ENCODE measurements around the gene TMEFF2.
"Not testable (repeated sequence)": the region's sequence is repeated elsewhere in the genome, so short reads cannot be mapped to it uniquely, and the experiment has no call there.

TMEFF2 gene

DNA sequence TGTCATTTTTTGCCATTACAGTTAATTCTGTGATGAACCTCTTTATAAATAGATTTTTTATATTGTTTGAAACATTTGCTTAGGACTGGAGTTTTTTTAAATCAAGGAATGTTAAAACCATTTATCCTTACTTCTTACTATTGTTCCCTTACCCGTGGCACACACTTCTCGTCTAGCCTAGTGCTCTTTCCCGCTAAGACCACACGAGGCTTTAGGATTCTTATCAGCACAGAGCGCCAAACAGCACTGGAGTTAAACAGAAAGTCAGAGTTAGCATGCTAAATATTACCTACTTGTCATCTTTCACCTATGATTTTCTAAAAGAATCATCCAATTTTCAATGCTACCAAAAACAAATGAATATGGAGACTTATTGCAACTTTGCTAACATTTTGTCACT is 112.6 kb downstream of the TMEFF2 start:
- Mint-ChIP-seq H3K4me1 (ENCODE audit: low read depth) (no peaks in the 10 kb centered on the region), H3K4me3 (no peak overlapping the region), H3K27me3 (ENCODE audit: low read depth) (peaks cover 3% of the 10 kb centered on the region), H3K27ac (no peak overlapping the region), H3K9me3 (no peaks in the 10 kb centered on the region), H3K36me3 (ENCODE audit: low read depth) (no peaks in the 10 kb centered on the region)

DNA sequence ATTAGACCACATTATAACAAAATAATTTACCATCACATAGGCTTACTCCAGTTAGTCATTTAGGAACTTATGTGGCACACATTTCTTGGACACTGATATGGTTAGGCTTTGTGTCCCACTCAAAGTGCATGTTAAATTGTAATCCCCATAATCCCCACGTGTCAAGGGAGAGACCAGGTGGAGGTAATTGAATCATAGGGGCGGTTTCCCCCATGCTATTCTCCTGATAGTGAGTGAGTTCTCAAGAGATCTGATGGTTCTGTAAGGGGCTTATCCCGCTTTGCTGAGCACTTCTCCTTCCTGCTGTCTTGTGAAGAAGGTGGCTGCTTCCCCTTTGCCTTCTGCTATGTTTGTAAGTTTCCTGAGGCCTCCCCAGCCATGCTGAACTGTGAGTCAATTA is 114.6 kb downstream of the TMEFF2 start:
- H3K27ac Mint-ChIP-seq; H3K4me3 Mint-ChIP-seq; H3K4me1 Mint-ChIP-seq (ENCODE audit: low read depth); H3K36me3 Mint-ChIP-seq (ENCODE audit: low read depth); H3K9me3 Mint-ChIP-seq: not testable (repeated sequence)
- H3K27me3 Mint-ChIP-seq (ENCODE audit: low read depth), result peaks cover 15% of the 10 kb centered on the region

DNA sequence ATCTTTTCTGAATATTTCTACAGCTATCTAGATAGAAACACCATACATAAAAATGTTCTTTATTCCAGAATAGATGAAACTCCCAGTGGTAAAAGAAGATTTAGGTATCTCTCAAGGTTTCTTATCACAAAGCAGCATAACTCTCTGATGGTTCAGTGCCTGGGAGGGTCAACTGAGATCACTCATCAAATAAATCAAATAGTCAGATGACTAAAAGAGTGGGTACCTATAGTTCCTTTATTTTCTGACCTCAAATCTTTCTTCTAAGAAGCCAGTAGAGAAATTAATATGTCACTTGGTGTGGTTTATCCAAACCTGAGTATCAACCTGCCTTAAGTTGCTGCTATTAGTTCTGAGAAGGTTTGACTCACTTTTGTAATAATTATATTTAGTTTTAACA is 120.9 kb downstream of the TMEFF2 start:
- Mint-ChIP-seq H3K36me3 (ENCODE audit: low read depth) (no peaks in the 10 kb centered on the region), H3K27ac (no peak overlapping the region), H3K4me3 (no peak overlapping the region), H3K9me3 (no peaks in the 10 kb centered on the region), H3K27me3 (ENCODE audit: low read depth) (peaks cover 16% of the 10 kb centered on the region), H3K4me1 (ENCODE audit: low read depth) (peaks cover 11% of the 10 kb centered on the region)

DNA sequence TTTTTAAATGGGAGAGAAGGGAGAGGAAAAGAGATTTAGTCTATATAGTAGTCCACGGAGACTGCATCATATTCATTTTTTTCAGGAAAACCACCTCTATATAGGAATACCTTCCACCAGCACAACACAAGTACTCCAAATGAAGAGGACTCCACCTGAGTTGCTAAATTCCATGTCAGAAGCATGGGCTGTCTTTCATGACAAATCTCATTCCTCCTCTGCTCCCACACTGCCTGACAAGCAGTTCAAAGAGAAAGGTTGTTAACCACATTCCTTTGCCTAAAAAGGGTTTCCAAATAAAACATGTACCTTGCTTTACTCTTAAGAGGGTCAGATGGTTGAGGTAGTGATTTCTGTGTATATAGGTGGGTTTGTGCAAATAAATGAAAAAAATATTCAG is 122.0 kb downstream of the TMEFF2 start:
- Mint-ChIP-seq H3K36me3 (ENCODE audit: low read depth) (no peaks in the 10 kb centered on the region), H3K4me1 (ENCODE audit: low read depth) (peaks cover 11% of the 10 kb centered on the region), H3K27me3 (ENCODE audit: low read depth) (peaks cover 16% of the 10 kb centered on the region), H3K27ac (no peak overlapping the region), H3K9me3 (no peaks in the 10 kb centered on the region), H3K4me3 (no peak overlapping the region)

DNA sequence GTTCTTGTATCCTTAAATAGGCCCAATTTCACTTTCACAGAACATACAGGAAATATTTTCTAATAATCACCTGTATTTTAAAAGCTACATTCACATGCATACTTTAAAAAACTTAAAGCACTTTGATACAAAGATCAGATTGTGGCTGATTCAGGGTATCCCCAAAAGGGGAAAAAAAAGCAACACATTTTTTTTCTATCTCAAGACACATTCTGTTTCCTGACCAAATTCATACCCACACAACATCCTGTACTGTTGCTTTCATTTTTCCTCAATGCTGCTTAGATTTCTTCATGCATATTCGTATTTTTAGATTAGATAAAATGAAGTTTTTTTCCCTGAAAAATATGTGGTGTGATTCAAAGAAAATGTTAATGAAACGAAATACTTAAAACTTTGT is 122.5 kb downstream of the TMEFF2 start:
- H3K27ac Mint-ChIP-seq, result no peak overlapping the region
- H3K4me1 Mint-ChIP-seq (ENCODE audit: low read depth), result peaks cover 11% of the 10 kb centered on the region
- H3K9me3 Mint-ChIP-seq, result no peaks in the 10 kb centered on the region
- H3K4me3 Mint-ChIP-seq, result no peak overlapping the region
- no peaks in the 10 kb centered on the region for H3K36me3 Mint-ChIP-seq (ENCODE audit: low read depth)
- peaks cover 16% of the 10 kb centered on the region for H3K27me3 Mint-ChIP-seq (ENCODE audit: low read depth)

DNA sequence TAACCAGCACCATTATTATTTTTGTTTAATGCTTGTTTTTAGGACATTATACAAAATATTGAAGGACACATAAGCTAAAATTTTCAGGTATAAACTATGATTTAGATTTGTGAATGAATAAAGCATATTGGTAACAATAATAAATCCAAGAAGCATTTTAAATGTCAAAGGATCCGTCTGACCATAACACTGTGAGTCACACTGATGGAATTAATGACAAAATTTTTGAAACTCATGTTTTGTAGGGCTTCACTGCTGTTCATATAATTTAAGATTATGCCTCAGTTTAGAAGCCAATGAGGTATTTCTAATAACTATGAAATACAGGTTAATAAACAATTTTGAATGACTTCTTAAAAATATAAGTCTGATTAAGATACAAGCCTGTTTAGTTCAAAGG is 124.6 kb downstream of the TMEFF2 start:
- no peaks in the 10 kb centered on the region for H3K9me3 Mint-ChIP-seq
- no peak overlapping the region for H3K4me3 Mint-ChIP-seq
- peaks cover 11% of the 10 kb centered on the region for H3K4me1 Mint-ChIP-seq (ENCODE audit: low read depth)
- no peaks in the 10 kb centered on the region for H3K36me3 Mint-ChIP-seq (ENCODE audit: low read depth)
- no peak overlapping the region for H3K27ac Mint-ChIP-seq
- H3K27me3 Mint-ChIP-seq (ENCODE audit: low read depth), result peaks cover 12% of the 10 kb centered on the region

DNA sequence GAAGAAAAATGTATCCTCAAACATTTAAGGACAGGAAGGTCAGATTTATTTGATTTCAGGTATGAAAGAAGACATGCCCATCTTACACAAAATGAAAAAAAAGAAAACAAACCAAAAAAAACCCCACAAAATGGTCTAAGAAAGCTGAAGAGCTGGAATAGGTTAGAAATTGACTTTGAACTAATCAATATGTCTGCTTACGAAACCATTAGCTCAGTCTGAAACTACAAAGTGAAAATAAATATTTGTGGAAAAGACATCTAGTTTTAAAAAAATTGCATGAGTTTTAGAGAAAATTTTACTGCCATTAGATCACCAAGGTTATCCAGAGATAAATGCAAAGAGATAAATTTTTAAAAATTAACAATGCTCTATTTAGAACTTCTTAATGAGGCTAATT is 125.3 kb downstream of the TMEFF2 start:
- Mint-ChIP-seq H3K27me3 (ENCODE audit: low read depth) (peaks cover 16% of the 10 kb centered on the region), H3K4me1 (ENCODE audit: low read depth) (peaks cover 11% of the 10 kb centered on the region), H3K27ac (no peak overlapping the region), H3K9me3 (no peaks in the 10 kb centered on the region), H3K4me3 (no peak overlapping the region), H3K36me3 (ENCODE audit: low read depth) (no peaks in the 10 kb centered on the region)

DNA sequence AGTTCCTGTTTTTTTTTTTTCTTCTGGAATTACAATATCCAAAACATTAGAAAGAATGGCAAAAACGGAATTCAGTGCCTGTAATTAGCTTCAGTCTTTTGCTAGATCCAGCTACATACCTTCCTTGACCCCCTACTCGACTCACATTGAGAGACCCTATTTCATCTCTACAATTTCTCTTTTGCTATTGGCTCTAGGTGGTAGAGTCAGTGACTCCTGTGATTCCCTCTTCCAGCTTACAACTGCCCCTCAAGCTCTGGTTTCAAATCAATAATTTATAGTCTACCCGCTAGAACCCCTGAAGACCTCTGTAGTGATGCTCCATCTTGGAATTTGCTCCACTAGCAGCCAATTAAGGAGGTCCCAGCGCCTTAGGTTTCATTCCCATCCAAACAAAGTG is 125.8 kb downstream of the TMEFF2 start:
- no peaks in the 10 kb centered on the region for H3K9me3 Mint-ChIP-seq
- H3K36me3 Mint-ChIP-seq (ENCODE audit: low read depth), result no peaks in the 10 kb centered on the region
- peaks cover 11% of the 10 kb centered on the region for H3K4me1 Mint-ChIP-seq (ENCODE audit: low read depth)
- H3K27ac Mint-ChIP-seq, result no peak overlapping the region
- H3K4me3 Mint-ChIP-seq, result no peak overlapping the region
- peaks cover 18% of the 10 kb centered on the region for H3K27me3 Mint-ChIP-seq (ENCODE audit: low read depth)

DNA sequence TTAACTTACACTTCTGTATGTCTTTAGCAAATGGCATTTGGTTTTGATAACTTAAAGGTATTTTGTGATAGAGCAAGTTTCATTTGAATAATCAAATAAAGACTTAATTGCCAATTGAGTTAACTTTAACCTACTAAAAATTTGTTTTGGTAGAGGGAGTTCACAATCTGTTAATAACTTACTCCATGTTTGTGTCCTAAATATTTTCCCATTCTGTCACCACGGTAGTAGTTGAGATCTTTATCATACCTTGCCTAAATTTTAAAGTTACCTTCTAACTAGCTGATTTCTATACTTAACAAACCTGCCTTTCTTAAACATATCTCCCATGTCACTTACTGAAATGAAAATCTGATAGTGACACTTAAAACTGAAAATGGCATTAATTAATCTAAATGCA is 127.1 kb downstream of the TMEFF2 start:
- H3K4me1 Mint-ChIP-seq (ENCODE audit: low read depth), result peaks cover 7% of the 10 kb centered on the region
- H3K36me3 Mint-ChIP-seq (ENCODE audit: low read depth), result no peaks in the 10 kb centered on the region
- peaks cover 21% of the 10 kb centered on the region for H3K27me3 Mint-ChIP-seq (ENCODE audit: low read depth)
- no peak overlapping the region for H3K4me3 Mint-ChIP-seq
- no peak overlapping the region for H3K27ac Mint-ChIP-seq
- no peaks in the 10 kb centered on the region for H3K9me3 Mint-ChIP-seq

DNA sequence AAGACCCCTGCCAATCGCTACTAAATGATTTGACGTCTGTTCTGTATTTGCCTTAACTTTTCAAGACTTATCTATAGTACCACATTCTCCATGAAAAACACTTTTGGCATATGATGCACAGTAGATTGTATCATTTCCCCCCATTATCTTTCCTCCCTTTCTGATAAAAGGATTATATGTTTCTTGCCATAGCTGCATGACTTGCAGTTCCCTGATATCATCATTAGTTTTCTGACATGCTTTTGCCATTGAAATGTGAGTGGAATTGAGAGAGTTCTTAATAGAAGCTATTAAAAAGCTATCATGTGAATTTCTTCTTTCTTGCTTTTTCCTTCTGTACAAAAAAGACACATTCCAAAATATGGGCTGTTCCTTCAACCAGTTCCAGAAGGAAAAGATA is 130.3 kb downstream of the TMEFF2 start:
- Mint-ChIP-seq H3K27me3 (ENCODE audit: low read depth) (peaks cover 24% of the 10 kb centered on the region), H3K27ac (no peak overlapping the region), H3K9me3 (no peaks in the 10 kb centered on the region), H3K4me1 (ENCODE audit: low read depth) (no peaks in the 10 kb centered on the region), H3K4me3 (no peak overlapping the region), H3K36me3 (ENCODE audit: low read depth) (no peaks in the 10 kb centered on the region)

DNA sequence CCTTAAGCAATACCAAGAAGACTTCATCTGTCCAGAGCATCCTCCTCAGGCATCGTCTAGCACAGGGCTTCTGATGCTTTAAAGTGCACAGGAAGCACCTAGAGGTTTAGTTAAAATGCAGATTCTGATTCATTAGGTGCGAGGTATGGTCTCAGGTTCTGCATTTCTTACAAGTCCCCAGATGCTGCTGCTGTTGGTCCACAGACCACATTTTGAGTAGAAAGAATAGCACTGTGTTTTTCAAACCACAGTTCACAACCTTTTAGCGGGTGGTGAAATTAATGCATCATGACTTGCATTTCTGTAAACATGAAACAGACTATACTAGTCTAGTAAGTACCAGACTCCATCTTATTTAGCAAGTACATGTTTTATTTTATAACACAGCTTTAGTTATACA is 134.6 kb downstream of the TMEFF2 start:
- Mint-ChIP-seq H3K36me3 (ENCODE audit: low read depth) (no peaks in the 10 kb centered on the region), H3K27me3 (ENCODE audit: low read depth) (peaks cover 15% of the 10 kb centered on the region), H3K9me3 (no peaks in the 10 kb centered on the region), H3K4me3 (no peak overlapping the region), H3K4me1 (ENCODE audit: low read depth) (no peaks in the 10 kb centered on the region), H3K27ac (no peak overlapping the region)

DNA sequence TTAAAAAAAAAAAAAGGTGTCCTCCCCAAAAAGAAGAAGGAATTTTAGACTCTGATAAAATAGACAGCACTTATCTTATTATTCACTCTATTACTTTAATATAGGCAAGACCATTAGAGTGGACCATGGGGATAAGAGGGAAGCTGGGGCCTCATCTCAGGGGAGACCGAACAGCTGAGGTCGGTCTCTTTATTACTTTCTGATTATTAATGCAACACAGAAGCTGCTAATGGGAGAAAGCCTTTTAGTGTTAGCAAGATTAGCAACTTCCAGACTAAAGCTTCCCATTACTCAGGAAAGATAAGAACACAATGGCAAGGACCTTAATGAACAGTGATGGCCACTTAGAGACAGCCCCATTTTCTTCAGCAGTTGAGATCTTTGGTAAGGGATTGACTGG is 135.5 kb downstream of the TMEFF2 start:
- H3K4me1 Mint-ChIP-seq (ENCODE audit: low read depth), result no peaks in the 10 kb centered on the region
- H3K27me3 Mint-ChIP-seq (ENCODE audit: low read depth), result peaks cover 12% of the 10 kb centered on the region
- H3K36me3 Mint-ChIP-seq (ENCODE audit: low read depth), result no peaks in the 10 kb centered on the region
- H3K9me3 Mint-ChIP-seq, result no peaks in the 10 kb centered on the region
- no peak overlapping the region for H3K4me3 Mint-ChIP-seq
- no peak overlapping the region for H3K27ac Mint-ChIP-seq

DNA sequence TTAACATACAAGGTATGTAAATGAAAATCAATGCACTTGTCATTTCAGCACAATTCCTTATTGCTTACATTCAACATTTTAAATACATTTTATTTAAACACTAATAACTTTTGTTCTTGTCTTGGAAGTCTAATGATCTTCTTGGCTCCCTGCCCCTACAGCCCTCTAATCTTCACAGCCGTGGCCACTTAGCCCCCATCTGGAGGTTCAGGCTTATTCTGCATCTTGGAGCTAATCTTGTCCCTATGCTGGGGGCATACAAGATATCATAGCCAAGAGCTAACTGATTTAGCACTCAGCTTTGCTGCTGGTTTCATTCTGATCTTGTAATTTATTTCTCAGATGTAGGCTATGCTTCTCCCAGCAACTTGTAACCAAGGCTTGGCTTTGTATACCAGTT is 140.8 kb downstream of the TMEFF2 start:
- no peak overlapping the region for H3K4me3 Mint-ChIP-seq
- H3K9me3 Mint-ChIP-seq, result no peaks in the 10 kb centered on the region
- H3K27me3 Mint-ChIP-seq (ENCODE audit: low read depth), result peaks cover 6% of the 10 kb centered on the region
- H3K36me3 Mint-ChIP-seq (ENCODE audit: low read depth), result no peaks in the 10 kb centered on the region
- no peak overlapping the region for H3K27ac Mint-ChIP-seq
- H3K4me1 Mint-ChIP-seq (ENCODE audit: low read depth), result no peaks in the 10 kb centered on the region

DNA sequence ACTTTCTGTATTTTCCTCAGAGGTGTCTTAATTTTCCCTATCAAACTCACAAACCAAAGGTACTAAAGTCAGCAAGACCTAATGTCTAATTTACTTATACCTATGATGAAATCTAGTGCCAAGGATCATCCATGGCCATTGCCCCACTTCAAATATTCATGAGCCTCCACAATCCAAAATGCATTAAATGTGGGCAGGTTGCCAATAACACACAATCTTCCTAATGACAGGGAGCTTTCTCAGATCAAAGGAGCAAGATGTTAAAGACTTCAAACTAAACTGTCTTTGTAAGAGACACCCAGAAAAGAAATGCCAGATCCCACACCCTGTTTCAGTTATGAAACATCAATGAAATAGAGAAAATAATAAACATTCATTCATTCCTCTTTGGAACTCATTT is 143.2 kb downstream of the TMEFF2 start:
- no peak overlapping the region for H3K27ac Mint-ChIP-seq
- H3K27me3 Mint-ChIP-seq (ENCODE audit: low read depth), result peaks cover 3% of the 10 kb centered on the region
- no peaks in the 10 kb centered on the region for H3K36me3 Mint-ChIP-seq (ENCODE audit: low read depth)
- H3K9me3 Mint-ChIP-seq, result no peaks in the 10 kb centered on the region
- no peak overlapping the region for H3K4me3 Mint-ChIP-seq
- H3K4me1 Mint-ChIP-seq (ENCODE audit: low read depth), result no peaks in the 10 kb centered on the region

DNA sequence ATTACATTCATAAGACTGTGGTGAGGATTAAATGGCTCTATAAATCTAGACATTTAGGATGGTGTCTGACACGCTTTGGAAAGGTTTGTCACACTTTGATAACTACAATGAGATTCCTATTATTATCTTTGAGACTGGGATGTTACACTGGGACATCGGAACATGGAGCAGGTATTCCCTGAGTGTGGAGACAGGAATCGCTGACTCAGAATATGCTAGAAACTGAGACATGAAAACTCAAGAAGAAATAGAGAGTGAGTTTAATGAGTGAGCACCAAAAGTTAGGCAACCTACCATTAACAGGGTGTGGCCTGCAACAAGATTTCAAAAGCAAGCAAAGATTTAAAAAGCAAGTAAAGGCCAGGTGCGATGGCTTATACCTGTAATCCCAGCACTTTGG is 145.4 kb downstream of the TMEFF2 start:
- Mint-ChIP-seq H3K4me3 (no peak overlapping the region), H3K4me1 (ENCODE audit: low read depth) (no peaks in the 10 kb centered on the region), H3K27me3 (ENCODE audit: low read depth) (no peaks in the 10 kb centered on the region), H3K9me3 (no peaks in the 10 kb centered on the region), H3K36me3 (ENCODE audit: low read depth) (no peaks in the 10 kb centered on the region), H3K27ac (no peak overlapping the region)

DNA sequence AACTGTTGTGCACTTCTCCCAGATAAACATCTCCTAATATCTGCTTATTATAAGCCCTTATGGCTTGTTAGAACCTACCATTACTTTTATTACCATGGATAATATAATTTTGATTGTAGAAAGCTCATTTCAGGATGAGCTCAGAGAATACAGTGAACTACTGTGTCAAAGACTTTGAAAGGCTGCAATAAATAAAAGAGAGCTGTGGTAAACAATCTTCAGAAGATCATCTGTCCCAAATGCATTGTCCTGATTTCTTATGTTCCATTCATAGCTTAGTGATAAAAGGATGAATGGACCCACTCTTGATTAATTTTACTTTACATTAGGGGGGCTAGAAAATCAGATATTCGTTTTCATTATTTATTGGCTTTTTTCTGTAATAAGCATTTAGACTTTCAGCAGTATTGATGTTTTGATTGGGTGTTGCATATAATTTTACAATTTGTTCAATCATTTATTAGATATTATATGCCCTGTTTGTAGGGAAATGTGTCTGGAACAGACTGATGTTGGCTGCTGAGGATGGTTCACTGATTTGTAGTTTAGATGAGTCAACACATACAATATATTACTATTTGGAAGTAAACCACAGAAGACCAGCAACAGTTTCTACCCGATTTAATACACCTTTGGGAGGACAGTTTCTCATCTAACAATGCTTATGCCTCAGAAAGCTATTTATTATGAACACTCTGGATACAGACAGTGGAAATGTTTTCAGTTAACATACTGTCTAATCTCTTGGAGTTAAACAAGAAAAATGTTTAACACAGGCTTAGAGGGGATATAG is 147.2 kb downstream of the TMEFF2 start:
- Mint-ChIP-seq H3K4me3 (no peak overlapping the region), H3K9me3 (no peaks in the 10 kb centered on the region), H3K27me3 (ENCODE audit: low read depth) (no peaks in the 10 kb centered on the region), H3K36me3 (ENCODE audit: low read depth) (no peaks in the 10 kb centered on the region), H3K4me1 (ENCODE audit: low read depth) (no peaks in the 10 kb centered on the region), H3K27ac (no peak overlapping the region)
